ENCODE measurements around the gene CSTF3. TPM values are rescaled to one million over a fixed set of nuclear protein-coding genes. Genes with fewer than 3 reads are reported as not detected.

CSTF3 gene
- polyA plus RNA-seq (2011; rRNA removed), result 7.9 and 18.9 TPM in 2 replicates
- polyA minus RNA-seq (2011; rRNA and poly(A)+ RNA removed), result 23.8 and 27.9 TPM in 2 replicates

- Histone ChIP-seq H3K27me3 (ENCODE audit: control insufficient read depth, insufficient read depth, low read length) (no peaks in the 10 kb centered on the region), H3K4me3 (ENCODE audit: low read depth, low read length) (peak within 1 kb of the TSS; percentile 96), H3K36me3 (ENCODE audit: control insufficient read depth, insufficient read depth, low read length) (no peaks in the 10 kb centered on the region)
- peak; percentile 47 for TF ChIP-seq CTCF (IDR thresholded peaks at IDR 0.05; ENCODE audit: insufficient read depth, low read depth, low read length)
- peak; percentile 92 for DNase-seq (ENCODE audit: low read depth)
- CTCF ChIA-PET, result interaction anchor here (0.6 to 7.8 kb wide), 5 partner anchors 35 to 530 kb away, joined by 3 to 48 read pairs (median 3); no protein-coding TSS in a partner anchor
- POLR2A ChIA-PET, result interaction anchor here (0.6 to 0.7 kb wide), 2 partner anchors 529 to 1088 kb away, joined by 3 to 5 read pairs; no protein-coding TSS in a partner anchor
These were observed at the start of gene CSTF3 for GRCh38 chr11:33161120-33162005. CSTF3 (minus strand) TSS chr11:33161480; CDS start chr11:33161325, 155 bp downstream.

GRCh38 chr11:33208150-33208549 is 46.9 kb upstream of the CSTF3 start:
- Histone ChIP-seq H3K36me3 (ENCODE audit: control insufficient read depth, insufficient read depth, low read length) (no peaks in the 10 kb centered on the region), H3K4me3 (ENCODE audit: low read depth, low read length) (no peak overlapping the region), H3K27me3 (ENCODE audit: control insufficient read depth, insufficient read depth, low read length) (no peaks in the 10 kb centered on the region; the same call in 1 of the 2 replicates)
- POLR2A ChIA-PET, result no interaction called here
- CTCF ChIA-PET, result interaction anchor here (1.1 kb wide), 1 partner anchor 11 kb away, joined by 4 read pairs; no protein-coding TSS in a partner anchor
- no peak for DNase-seq (ENCODE audit: low read depth)
- TF ChIP-seq CTCF (IDR thresholded peaks at IDR 0.05; ENCODE audit: insufficient read depth, low read depth, low read length), result no peak

GRCh38 chr11:33207408-33207985 is 46.2 kb upstream of the CSTF3 start:
- Histone ChIP-seq H3K27me3 (ENCODE audit: control insufficient read depth, insufficient read depth, low read length) (no peaks in the 10 kb centered on the region; the same call in 1 of the 2 replicates), H3K36me3 (ENCODE audit: control insufficient read depth, insufficient read depth, low read length) (no peaks in the 10 kb centered on the region), H3K4me3 (ENCODE audit: low read depth, low read length) (no peak overlapping the region)
- no peak for TF ChIP-seq CTCF (IDR thresholded peaks at IDR 0.05; ENCODE audit: insufficient read depth, low read depth, low read length)
- POLR2A ChIA-PET, result no interaction called here
- CTCF ChIA-PET, result interaction anchor here (0.9 to 1.1 kb wide), 2 partner anchors 11 to 27 kb away, joined by 3 to 4 read pairs; no protein-coding TSS in a partner anchor
- no peak for DNase-seq (ENCODE audit: low read depth)

GRCh38 chr11:33197915-33198727 is 36.8 kb upstream of the CSTF3 start:
- Histone ChIP-seq H3K36me3 (ENCODE audit: control insufficient read depth, insufficient read depth, low read length) (no peaks in the 10 kb centered on the region), H3K27me3 (ENCODE audit: control insufficient read depth, insufficient read depth, low read length) (no peaks in the 10 kb centered on the region), H3K4me3 (ENCODE audit: low read depth, low read length) (no peak overlapping the region)
- ChIA-PET POLR2A (no interaction called here), CTCF (interaction anchor here (0.7 kb wide), 1 partner anchor 10 kb away, joined by 4 read pairs; no protein-coding TSS in a partner anchor)
- no peak for DNase-seq (ENCODE audit: low read depth)
- no peak for TF ChIP-seq CTCF (IDR thresholded peaks at IDR 0.05; ENCODE audit: insufficient read depth, low read depth, low read length)
